NT2/D1 (cell line): ENCODE results near the gene TMEM91.

Experiments
- DNase-seq: peaks from one replicate; pipeline ENCODE4 v3.0.0-alpha.2; 2011; ENCODE audit warnings: low read depth, low spot score
- H3K27me3 ChIP-seq: 2 replicates; pipeline ENCODE4 v1.6.0; 2011; ENCODE audit warnings: mild to moderate bottlenecking; ENCODE audit not compliant: insufficient read length, insufficient read depth
- H3K36me3 ChIP-seq: 2 replicates; pipeline ENCODE4 v1.6.1; 2011; ENCODE audit warnings: mild to moderate bottlenecking, low read length, mixed read lengths; ENCODE audit not compliant: insufficient read depth, insufficient read length
- H3K4me1 ChIP-seq: 2 replicates; pipeline ENCODE4 v1.5.1; 2011; ENCODE audit not compliant: insufficient read depth, insufficient read length
- H3K4me3 ChIP-seq: 2 replicates; pipeline ENCODE4 v1.5.1; 2011; ENCODE audit warnings: low read depth; ENCODE audit not compliant: insufficient read length
- H3K9ac ChIP-seq: 2 replicates; pipeline ENCODE4 v1.6.0; 2011; ENCODE audit warnings: low read depth; ENCODE audit not compliant: insufficient read length
- H3K9me3 ChIP-seq: 2 replicates; pipeline ENCODE4 v1.5.1; 2011; ENCODE audit warnings: mild to moderate bottlenecking, low read length; ENCODE audit not compliant: insufficient read depth
- SUZ12 ChIP-seq: IDR thresholded peaks from 2 replicates; pipeline ENCODE4 v1.6.1; 2011; ENCODE audit not compliant: insufficient read length, insufficient read depth; ENCODE audit errors: extremely low read depth
- YY1 ChIP-seq: IDR thresholded peaks from 2 replicates; pipeline ENCODE4 v1.6.1; 2011; ENCODE audit not compliant: insufficient read length, insufficient read depth
- ZNF274 ChIP-seq: IDR thresholded peaks from 2 replicates; pipeline ENCODE4 v1.6.1; 2011; ENCODE audit warnings: mild to moderate bottlenecking, low read depth, low read length

TMEM91 gene

GRCh38 chr19:41409288-41409687, 33.0 kb downstream of the TMEM91 start:
- no peaks in the 10 kb centered on the region for H3K27me3 ChIP-seq
- H3K9me3 ChIP-seq, result no peaks in the 10 kb centered on the region
- no peak for TF ChIP-seq SUZ12
- TF ChIP-seq ZNF274, result no peak
- no peak for TF ChIP-seq YY1
- H3K36me3 ChIP-seq, result peaks cover 16% of the 10 kb centered on the region
- no peak overlapping the region for H3K9ac ChIP-seq
- no peak for DNase-seq
- peaks cover 17% of the 10 kb centered on the region for H3K4me1 ChIP-seq
- H3K4me3 ChIP-seq, result no peak overlapping the region

- no peak for TF ChIP-seq SUZ12
- no peak for TF ChIP-seq YY1
- TF ChIP-seq ZNF274, result no peak
- Histone ChIP-seq H3K4me1 (peaks cover 17% of the 10 kb centered on the region), H3K36me3 (peaks cover 28% of the 10 kb centered on the region), H3K9ac (no peak overlapping the region), H3K27me3 (no peaks in the 10 kb centered on the region), H3K4me3 (no peak overlapping the region), H3K9me3 (no peaks in the 10 kb centered on the region)
- DNase-seq, result no peak
Observed at GRCh38 chr19:41410336-41411054, 34.2 kb downstream of the TMEM91 start.

GRCh38 chr19:41411100-41411967, 35.0 kb downstream of the TMEM91 start:
- H3K4me3 ChIP-seq, result no peak overlapping the region
- no peaks in the 10 kb centered on the region for H3K27me3 ChIP-seq
- no peak for DNase-seq
- TF ChIP-seq YY1, result no peak
- no peak for TF ChIP-seq ZNF274
- no peak for TF ChIP-seq SUZ12
- peaks cover 9% of the 10 kb centered on the region for H3K4me1 ChIP-seq
- H3K9me3 ChIP-seq, result no peaks in the 10 kb centered on the region
- no peak overlapping the region for H3K9ac ChIP-seq
- H3K36me3 ChIP-seq, result peaks cover 28% of the 10 kb centered on the region

GRCh38 chr19:41411968-41412265, 35.6 kb downstream of the TMEM91 start:
- no peak overlapping the region for H3K4me3 ChIP-seq
- H3K9me3 ChIP-seq, result no peaks in the 10 kb centered on the region
- H3K4me1 ChIP-seq, result peaks cover 9% of the 10 kb centered on the region
- DNase-seq, result no peak
- peaks cover 28% of the 10 kb centered on the region for H3K36me3 ChIP-seq
- no peaks in the 10 kb centered on the region for H3K27me3 ChIP-seq
- no peak for TF ChIP-seq SUZ12
- TF ChIP-seq YY1, result no peak
- TF ChIP-seq ZNF274, result no peak
- H3K9ac ChIP-seq, result no peak overlapping the region

GRCh38 chr19:41412953-41413352, 36.6 kb downstream of the TMEM91 start:
- H3K9ac ChIP-seq, result no peak overlapping the region
- TF ChIP-seq SUZ12 (no peak), YY1 (no peak), ZNF274 (no peak)
- DNase-seq, result no peak

GRCh38 chr19:41413947-41414346, 37.6 kb downstream of the TMEM91 start:
- Histone ChIP-seq H3K4me3 (no peak overlapping the region), H3K4me1 (peaks cover 4% of the 10 kb centered on the region)
- no peak for TF ChIP-seq YY1
- no peak for TF ChIP-seq ZNF274
- TF ChIP-seq SUZ12, result no peak

More at GRCh38 chr19:41412953-41413352, 36.6 kb downstream of the TMEM91 start:
- Histone ChIP-seq H3K36me3 (peaks cover 30% of the 10 kb centered on the region), H3K4me1 (peaks cover 4% of the 10 kb centered on the region), H3K9me3 (no peaks in the 10 kb centered on the region), H3K4me3 (no peak overlapping the region), H3K27me3 (no peaks in the 10 kb centered on the region)

GRCh38 chr19:41414461-41414860, 38.1 kb downstream of the TMEM91 start:
- peaks cover 35% of the 10 kb centered on the region for H3K36me3 ChIP-seq
- no peaks in the 10 kb centered on the region for H3K4me1 ChIP-seq
- DNase-seq, result no peak
- H3K4me3 ChIP-seq, result no peak overlapping the region
- no peaks in the 10 kb centered on the region for H3K9me3 ChIP-seq
- H3K9ac ChIP-seq, result no peak overlapping the region
- TF ChIP-seq SUZ12 (no peak), ZNF274 (no peak), YY1 (no peak)
- H3K27me3 ChIP-seq, result no peaks in the 10 kb centered on the region

More at GRCh38 chr19:41413947-41414346, 37.6 kb downstream of the TMEM91 start:
- DNase-seq, result no peak
- no peak overlapping the region for H3K9ac ChIP-seq
- H3K9me3 ChIP-seq, result no peaks in the 10 kb centered on the region
- no peaks in the 10 kb centered on the region for H3K27me3 ChIP-seq
- peaks cover 32% of the 10 kb centered on the region for H3K36me3 ChIP-seq
